Activated CD8-positive, alpha-beta memory T cell treated with anti-CD3 and anti-CD28 coated beads for 1 hour (primary cell): Measurements from ENCODE around the gene ATG101.
"Not testable (repeated sequence)": the region's sequence is repeated elsewhere in the genome, so short reads cannot be mapped to it uniquely, and the experiment has no call there.

Source experiments
- DNase-seq, 2 donors: peaks; one replicate each; pipeline ENCODE4 v3.0.0-alpha.2; 2020; ENCODE audit warnings: low read depth in 1 of 2; ENCODE audit errors: extremely low read depth in 1 of 2

ATG101 gene

GRCh38 chr12:52097045-52097666 is 27.4 kb downstream of the ATG101 start:
- no peak for DNase-seq

- not testable (repeated sequence) for DNase-seq
Observed at GRCh38 chr12:52104431-52105089, 34.8 kb downstream of the ATG101 start.

DNA sequence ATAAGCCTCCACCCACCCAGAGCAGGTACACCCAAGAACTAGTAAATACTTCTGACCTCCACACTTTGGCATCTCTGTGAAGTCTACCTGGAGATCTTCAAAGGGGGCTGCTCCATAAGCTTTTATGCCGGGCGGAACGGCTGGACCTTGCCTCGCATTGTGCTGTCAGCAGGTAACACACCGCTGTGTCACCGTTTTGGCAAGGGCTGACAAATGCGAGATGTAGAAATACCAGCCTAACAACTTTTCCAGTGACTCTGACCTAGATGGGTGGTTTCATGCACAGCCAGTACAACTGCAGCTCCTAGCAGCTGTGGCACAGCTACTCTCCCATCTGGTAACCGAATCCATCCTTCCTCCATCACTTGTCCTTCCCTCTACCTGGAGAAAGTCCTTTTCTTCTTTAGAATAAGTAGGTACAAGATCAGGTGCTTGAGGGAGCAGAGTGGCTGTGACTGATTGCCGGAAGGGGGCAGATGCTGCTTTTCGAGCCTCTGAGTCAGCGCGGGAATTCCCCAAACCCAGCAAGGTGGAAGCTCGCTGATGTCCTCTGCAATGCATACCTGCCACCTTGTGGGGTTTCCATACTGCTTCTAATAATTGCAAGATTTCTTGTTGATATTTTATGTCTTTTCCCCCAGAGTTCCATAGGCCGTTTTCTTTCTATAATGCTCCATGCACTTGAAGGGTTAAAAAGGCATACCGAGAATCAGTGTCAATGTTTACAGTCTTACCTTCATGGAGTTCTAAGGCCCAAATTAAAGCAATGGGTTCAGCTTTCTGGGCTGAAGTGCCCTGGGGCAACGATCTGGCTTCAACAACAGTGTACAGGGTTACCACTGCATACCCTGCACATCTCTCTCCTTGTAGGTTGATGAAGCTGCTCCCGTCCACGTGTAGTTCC is 46.7 kb downstream of the ATG101 start:
- DNase-seq = peak; percentile 9 to 33

DNA sequence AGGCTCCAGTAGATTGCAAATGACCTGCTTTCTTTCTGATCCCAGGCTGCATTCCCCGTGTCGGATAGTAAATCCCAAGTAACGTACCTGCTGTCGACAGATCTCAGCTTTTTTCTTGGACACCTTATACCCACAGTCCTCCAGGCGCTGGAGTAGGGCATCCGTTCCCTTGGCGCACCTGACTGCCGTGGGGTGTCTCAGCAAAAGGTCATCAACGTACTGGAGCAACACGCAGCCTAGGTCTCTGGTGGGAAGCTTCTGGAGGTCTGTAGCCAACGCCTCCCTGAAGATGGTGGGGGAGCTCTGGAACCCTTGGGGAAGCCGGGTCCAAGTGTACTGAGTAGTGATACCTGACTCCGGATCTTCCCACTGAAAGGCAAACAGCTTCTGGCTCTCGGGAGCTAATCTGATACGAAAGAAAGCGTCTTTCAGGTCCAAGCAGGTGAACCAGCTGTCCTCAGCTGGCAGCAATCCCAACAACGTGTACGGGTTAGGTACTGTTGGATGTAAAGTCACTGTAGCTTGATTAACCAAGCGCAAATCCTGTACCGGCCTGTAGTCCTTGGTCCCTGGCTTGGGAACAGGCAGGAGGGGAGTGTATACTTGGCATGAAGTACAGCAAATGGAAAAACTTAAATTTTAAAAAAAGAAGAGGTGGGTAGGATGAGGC is 48.2 kb downstream of the ATG101 start:
- not testable (repeated sequence) for DNase-seq

GRCh38 chr12:52119398-52120254 is 49.8 kb downstream of the ATG101 start:
- DNase-seq = no peak

- no peak for DNase-seq
Observed at GRCh38 chr12:52120951-52121823, 51.4 kb downstream of the ATG101 start.

- DNase-seq = peak in 1 of 2 donors; percentile 55
Observed at GRCh38 chr12:52121824-52122539, 52.2 kb downstream of the ATG101 start.

- no peak for DNase-seq
Observed at GRCh38 chr12:52122540-52122871, 52.7 kb downstream of the ATG101 start.

DNA sequence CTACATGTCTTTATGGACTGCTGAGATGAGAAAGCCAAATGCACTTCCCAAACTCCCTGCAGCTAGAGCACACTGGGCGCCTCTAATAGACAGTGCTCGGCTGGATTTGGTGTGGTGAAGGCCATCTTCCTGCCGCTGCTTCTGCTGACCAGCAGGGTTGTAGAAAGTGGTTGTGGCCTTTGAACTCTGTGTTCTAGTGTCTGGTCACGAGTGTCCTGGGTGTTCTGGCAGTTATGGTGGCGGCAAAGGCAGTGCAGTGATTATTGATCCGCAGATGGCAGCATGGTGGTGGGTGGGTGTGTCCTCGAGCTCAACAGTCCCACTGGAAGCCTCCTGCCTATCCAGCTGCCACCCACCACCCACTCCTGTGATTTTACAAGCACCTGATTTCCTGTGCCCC is 53.1 kb downstream of the ATG101 start:
- DNase-seq = no peak

- DNase-seq = no peak
Observed at GRCh38 chr12:52123487-52124186, 53.9 kb downstream of the ATG101 start.

DNA sequence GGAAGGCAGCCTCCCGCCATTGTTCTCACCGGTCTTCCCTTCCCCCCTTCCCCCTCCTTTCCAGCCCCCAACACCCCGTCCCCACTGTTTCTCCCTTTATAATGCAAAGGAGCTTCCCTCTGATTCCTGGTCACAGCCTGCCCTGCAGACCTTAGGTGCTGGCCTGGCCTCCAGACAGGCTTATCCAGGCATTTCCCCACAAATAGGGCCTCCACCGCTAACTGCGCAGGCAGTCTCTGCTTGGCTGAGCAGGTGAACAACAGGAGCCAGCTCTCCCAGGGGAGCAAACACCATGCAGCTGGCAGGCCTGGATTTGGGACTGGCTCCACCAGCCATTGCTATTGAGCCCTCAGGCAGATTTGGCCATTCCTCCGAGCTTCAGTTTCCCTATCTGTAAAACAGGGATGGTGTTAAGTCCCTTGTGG is 55.7 kb downstream of the ATG101 start:
- no peak for DNase-seq

- no peak for DNase-seq
Observed at GRCh38 chr12:52126050-52126604, 56.3 kb downstream of the ATG101 start.
